DOHH2 (cell line): Measurements from ENCODE around the gene TAF9.
"Not testable (repeated sequence)": the region's sequence is repeated elsewhere in the genome, so short reads cannot be mapped to it uniquely, and the experiment has no call there.

Experiments used
- H3F3A ChIP-seq: fragments of 200-600 bp; sonication (generic), shearing (Covaris generic); 2 replicates; pipeline ENCODE4 v1.6.0; 2016; ENCODE audit warnings: antibody characterized with exemption, mild to moderate bottlenecking; ENCODE audit not compliant: control insufficient read depth, insufficient read depth
- H3K27ac ChIP-seq: fragments of 200-600 bp; sonication (generic); 2 replicates; pipeline ENCODE4 v1.5.1; 2014; ENCODE audit warnings: low read depth, mild to moderate bottlenecking, low read length, moderate library complexity
- H3K27me3 ChIP-seq: fragments of 200-600 bp; sonication (generic); 2 replicates; pipeline ENCODE4 v1.6.1; 2014; ENCODE audit warnings: mild to moderate bottlenecking, low read length, mixed read lengths; ENCODE audit not compliant: control insufficient read depth
- H3K36me3 ChIP-seq: fragments of 200-600 bp; sonication (generic); 2 replicates; pipeline ENCODE4 v1.6.1; 2014; ENCODE audit warnings: mild to moderate bottlenecking, low read length, moderate library complexity, mixed read lengths; ENCODE audit not compliant: control insufficient read depth
- H3K4me1 ChIP-seq: fragments of 200-600 bp; sonication (generic); 2 replicates; pipeline ENCODE4 v1.6.1; 2014; ENCODE audit warnings: mild to moderate bottlenecking, low read length, mixed read lengths; ENCODE audit not compliant: control insufficient read depth
- H3K4me2 ChIP-seq: fragments of 200-600 bp; sonication (generic); 2 replicates; pipeline ENCODE4 v1.6.0; 2014; ENCODE audit warnings: mild to moderate bottlenecking, low read length, moderate library complexity
- H3K4me3 ChIP-seq: fragments of 200-600 bp; sonication (generic); 2 replicates; pipeline ENCODE4 v1.5.1; 2014; ENCODE audit warnings: mild to moderate bottlenecking, low read length, mixed read lengths
- H3K79me2 ChIP-seq: fragments of 200-600 bp; sonication (generic); 2 replicates; pipeline ENCODE4 v1.6.1; 2014; ENCODE audit warnings: mild to moderate bottlenecking, low read length, mixed read lengths; ENCODE audit not compliant: control insufficient read depth
- H3K9me2 ChIP-seq: fragments of 200-600 bp; sonication (generic); replicated peaks from 2 replicates; pipeline ENCODE4 v1.6.1; 2014; ENCODE audit warnings: mild to moderate bottlenecking, low read length, mixed read lengths; ENCODE audit not compliant: control insufficient read depth
- H3K9me3 ChIP-seq: fragments of 200-600 bp; sonication (generic); 2 replicates; pipeline ENCODE4 v1.6.1; 2014; ENCODE audit warnings: antibody characterized with exemption, low read length, mixed read lengths; ENCODE audit not compliant: control insufficient read depth, insufficient read depth
- H4K20me1 ChIP-seq: fragments of 200-600 bp; sonication (generic); 2 replicates; pipeline ENCODE4 v1.6.0; 2014; ENCODE audit warnings: low read depth, mild to moderate bottlenecking, antibody characterized with exemption, low read length, moderate library complexity; ENCODE audit not compliant: control insufficient read depth, insufficient read depth
- CTCF ChIP-seq: fragments of 200-600 bp; sonication (generic); IDR thresholded peaks from one replicate; pipeline ENCODE4 v1.5.1; 2014; ENCODE audit warnings: antibody characterized with exemption, mild to moderate bottlenecking, low read depth, low read length; ENCODE audit not compliant: poor library complexity, severe bottlenecking
- EZH2phosphoT487 ChIP-seq: fragments of 200-600 bp; sonication (generic); IDR thresholded peaks from 2 replicates; pipeline ENCODE4 v1.6.1; 2017; ENCODE audit warnings: borderline replicate concordance, mild to moderate bottlenecking, antibody characterized with exemption, low read length, moderate library complexity, mixed read lengths

TAF9 gene

DNA sequence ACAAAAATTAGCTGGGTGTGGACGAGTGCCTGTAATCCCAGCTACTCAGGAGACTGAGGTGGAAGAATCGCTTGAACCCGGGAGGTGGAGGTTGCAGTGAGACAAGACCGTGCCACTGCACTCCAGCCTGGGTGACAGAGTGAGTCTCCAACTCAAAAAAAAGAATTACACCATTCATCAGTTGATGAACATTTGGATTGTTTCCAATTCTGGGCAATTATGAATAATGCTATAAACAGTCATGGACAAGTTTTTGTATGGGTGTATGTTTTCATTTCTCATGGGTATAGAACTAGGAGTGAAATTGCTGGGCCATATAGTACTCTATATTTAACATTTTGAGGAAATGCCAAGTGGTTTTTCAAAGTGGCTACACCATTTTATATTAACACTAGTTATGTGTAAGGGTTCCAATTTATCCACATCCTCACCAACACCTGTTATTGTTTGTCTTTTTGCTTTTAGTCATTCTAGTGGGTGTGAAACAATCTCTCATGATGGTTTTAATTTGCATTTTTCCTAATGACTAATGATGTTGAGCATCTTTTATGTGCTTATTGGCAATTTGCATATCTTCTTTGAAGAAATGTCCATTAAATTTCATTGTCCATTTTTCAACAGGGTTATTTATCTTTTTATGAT is 27.7 kb downstream of the TAF9 start:
- no peaks in the 10 kb centered on the region for H3K9me3 ChIP-seq
- no peaks in the 10 kb centered on the region for H3K9me2 ChIP-seq
- H3K27ac ChIP-seq = no peak overlapping the region
- no peaks in the 10 kb centered on the region for H3K79me2 ChIP-seq
- no peaks in the 10 kb centered on the region for H3K36me3 ChIP-seq
- no peak for TF ChIP-seq EZH2phosphoT487
- TF ChIP-seq CTCF = no peak
- H3K4me1 ChIP-seq = no peaks in the 10 kb centered on the region
- H3K4me2 ChIP-seq = no peak overlapping the region
- no peaks in the 10 kb centered on the region for H3K27me3 ChIP-seq
- H4K20me1 ChIP-seq = no peaks in the 10 kb centered on the region
- no peaks in the 10 kb centered on the region for H3F3A ChIP-seq
- H3K4me3 ChIP-seq = no peak overlapping the region

DNA sequence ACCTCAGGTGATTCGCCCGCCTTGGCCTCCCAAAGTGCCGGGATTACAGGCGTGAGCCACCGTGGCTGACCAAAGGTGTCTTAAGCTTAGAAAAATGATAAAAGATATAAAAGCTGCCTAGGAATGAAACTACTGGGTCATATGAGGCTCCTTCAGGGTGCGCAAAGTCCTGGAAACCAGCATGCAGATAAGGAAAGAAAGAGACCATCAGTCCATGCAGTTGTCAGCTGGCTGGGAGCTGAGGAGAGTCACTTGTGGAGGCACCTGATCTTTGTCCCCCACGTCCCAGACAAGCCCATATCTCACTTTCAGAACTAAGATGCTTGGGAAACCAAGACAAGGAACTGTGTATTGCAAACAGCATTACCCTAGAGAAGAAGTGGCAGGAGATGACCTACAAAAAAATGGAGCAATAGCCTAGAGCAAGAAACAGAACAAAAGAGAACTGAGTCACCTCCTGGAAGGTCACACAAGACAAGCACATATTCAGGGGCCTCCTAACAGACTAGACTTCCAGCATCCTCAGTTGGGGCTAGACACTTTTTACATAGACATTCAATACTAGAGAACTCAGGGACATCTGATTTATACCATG is 33.9 kb downstream of the TAF9 start:
- TF ChIP-seq EZH2phosphoT487 (no peak), CTCF (no peak)
- no peaks in the 10 kb centered on the region for H3K9me3 ChIP-seq
- no peaks in the 10 kb centered on the region for H3K36me3 ChIP-seq

DNA sequence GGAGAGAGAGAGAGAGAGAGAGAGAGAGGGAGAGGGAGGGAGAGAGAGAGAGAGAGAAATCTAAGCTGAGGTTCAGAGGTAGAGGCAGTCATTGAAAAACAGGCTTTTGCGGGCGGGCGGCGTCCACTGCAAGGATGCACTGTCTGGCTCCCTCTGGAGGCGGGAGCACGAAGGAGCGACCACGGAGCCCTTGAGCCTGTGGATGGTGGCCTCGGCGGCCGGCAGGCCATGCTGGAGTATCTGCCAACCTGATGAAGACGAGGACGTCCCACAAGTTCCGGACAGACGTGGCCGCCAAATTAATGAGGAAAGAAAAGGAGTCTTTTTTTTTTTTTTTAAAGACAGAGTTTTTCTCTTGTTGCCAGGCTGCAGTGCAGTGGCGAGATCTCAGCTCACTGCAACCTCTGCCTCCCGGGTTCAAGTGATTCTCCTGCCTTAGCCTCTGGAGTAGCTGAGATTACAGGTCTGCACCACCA is 34.5 kb downstream of the TAF9 start:
- Histone ChIP-seq H3K9me2 (no peaks in the 10 kb centered on the region), H3K9me3 (no peaks in the 10 kb centered on the region), H3F3A (no peaks in the 10 kb centered on the region), H3K4me3 (no peak overlapping the region), H3K27ac (no peak overlapping the region), H3K79me2 (peaks cover 16% of the 10 kb centered on the region), H3K4me1 (peaks cover 23% of the 10 kb centered on the region), H3K4me2 (no peak overlapping the region), H4K20me1 (no peaks in the 10 kb centered on the region), H3K27me3 (no peaks in the 10 kb centered on the region), H3K36me3 (no peaks in the 10 kb centered on the region)
- peak; percentile 79 for TF ChIP-seq CTCF
- TF ChIP-seq EZH2phosphoT487 = no peak

More for the DNA sequence above, 33.9 kb downstream of the TAF9 start:
- Histone ChIP-seq H3K9me2 (no peaks in the 10 kb centered on the region), H3K4me3 (no peak overlapping the region), H3K27ac (no peak overlapping the region), H3F3A (no peaks in the 10 kb centered on the region), H3K4me2 (no peak overlapping the region), H3K79me2 (peaks cover 16% of the 10 kb centered on the region), H4K20me1 (no peaks in the 10 kb centered on the region), H3K4me1 (peaks cover 23% of the 10 kb centered on the region), H3K27me3 (no peaks in the 10 kb centered on the region)

DNA sequence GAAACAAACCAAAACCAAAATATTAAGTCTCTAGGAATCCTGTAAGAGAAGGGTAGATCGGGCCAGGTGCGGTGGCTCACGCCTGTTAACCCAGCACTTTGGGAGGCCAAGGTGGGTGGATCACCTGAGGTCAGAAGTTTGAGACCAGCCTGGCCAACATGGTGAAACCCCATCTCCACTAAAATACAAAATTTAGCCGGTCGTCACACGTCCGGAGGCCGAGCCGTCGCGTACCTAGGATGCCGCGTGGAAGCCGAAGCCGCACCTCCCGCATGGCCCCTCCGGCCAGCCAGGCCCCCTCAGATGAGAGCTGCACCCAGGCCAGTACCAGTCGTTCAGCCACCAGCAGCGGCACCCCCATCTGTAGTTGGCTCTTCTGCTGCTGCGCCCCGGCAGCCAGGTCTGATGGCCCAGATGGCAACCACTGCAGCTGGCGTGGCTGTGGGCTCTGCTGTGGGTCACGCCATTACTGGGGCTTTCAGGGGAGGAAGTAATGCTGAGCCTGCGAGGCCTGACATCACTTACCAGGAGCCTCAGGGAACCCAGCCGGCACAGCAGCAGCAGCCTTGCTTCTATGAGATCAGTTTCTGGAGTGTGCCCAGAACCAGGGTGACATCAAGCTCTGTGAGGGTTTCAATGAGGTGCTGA is 35.5 kb downstream of the TAF9 start:
- H3K27ac ChIP-seq = not testable (repeated sequence)
- H3K4me2 ChIP-seq = peak overlapping the region; percentile 84; the same call in 1 of the 2 replicates

More for the DNA sequence above, 35.5 kb downstream of the TAF9 start:
- H3K9me2 ChIP-seq, H3F3A ChIP-seq, H3K36me3 ChIP-seq, H4K20me1 ChIP-seq, H3K27me3 ChIP-seq, H3K9me3 ChIP-seq: not testable (repeated sequence)
- Histone ChIP-seq H3K4me3 (peak overlapping the region; percentile 82; the same call in 1 of the 2 replicates), H3K79me2 (peaks cover 16% of the 10 kb centered on the region), H3K4me1 (peaks cover 23% of the 10 kb centered on the region)
